ENCODE results near the gene SLC10A2.

SLC10A2 gene

DNA sequence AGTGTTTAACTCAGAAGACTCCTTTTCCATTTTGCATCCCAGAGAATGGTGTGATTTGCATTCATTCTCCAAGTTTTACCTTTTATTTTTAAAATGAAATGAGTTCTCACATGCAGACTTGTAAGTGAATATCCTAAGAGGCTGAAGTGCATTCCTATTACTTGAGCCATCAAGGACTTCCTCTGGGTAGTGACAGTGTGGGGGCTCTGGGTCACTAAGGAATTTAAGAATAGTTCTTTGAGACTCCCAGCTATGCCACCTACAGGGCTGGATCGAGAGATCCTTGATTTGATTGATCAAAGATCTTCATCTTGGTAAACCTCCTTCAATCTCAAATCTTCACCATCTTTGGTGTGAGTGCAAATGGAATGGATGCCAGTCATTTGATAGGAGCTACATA lies 36.3 kb upstream of the SLC10A2 start:
- Histone ChIP-seq H2BK12ac (ENCODE audit: low read length) (no peak overlapping the region), H3K14ac (ENCODE audit: low read length) (no peak overlapping the region), H4K91ac (ENCODE audit: low read depth, low read length) (no peak overlapping the region), H3K9ac (ENCODE audit: low read length) (no peak overlapping the region), H3K27ac (ENCODE audit: low read depth, low read length) (no peak overlapping the region), H2AFZ (ENCODE audit: insufficient read depth, low read length, poor library complexity) (no peak overlapping the region), H2BK120ac (ENCODE audit: insufficient read depth, low read length, poor library complexity) (no peak overlapping the region), H3K36me3 (ENCODE audit: control insufficient read depth in 1 of 2, insufficient read depth in 2 of 2, low read length in 2 of 2) (no peaks in the 10 kb centered on the region), H3K27me3 (ENCODE audit: insufficient read depth, low read length) (no peaks in the 10 kb centered on the region), H3K4ac (ENCODE audit: low read depth, low read length) (no peak overlapping the region), H3K4me1 (ENCODE audit: control insufficient read depth in 1 of 2, insufficient read depth in 2 of 2, low read length in 2 of 2) (peaks cover 0 to 4% of the 10 kb centered on the region in 2 experiments), H3K9me3 (ENCODE audit: insufficient read depth, low read depth, low read length) (no peaks in the 10 kb centered on the region), H2AK5ac (ENCODE audit: low read length) (no peak overlapping the region), H3K79me2 (ENCODE audit: control insufficient read depth, insufficient read depth, low read length, poor library complexity) (no peaks in the 10 kb centered on the region), H3K79me1 (ENCODE audit: low read length) (no peaks in the 10 kb centered on the region), H3K23ac (ENCODE audit: low read length) (no peak overlapping the region), H3K4me3 (ENCODE audit: low read depth, low read length) (no peak overlapping the region), H3K18ac (ENCODE audit: low read length) (no peak overlapping the region), H2BK5ac (ENCODE audit: low read depth, low read length, poor library complexity) (no peak overlapping the region), H3K4me2 (ENCODE audit: low read length) (no peak overlapping the region), H4K8ac (ENCODE audit: low read depth, low read length) (no peak overlapping the region), H4K12ac (ENCODE audit: low read depth, low read length) (no peak overlapping the region)
- WGBS (ENCODE audit: extremely low coverage, insufficient coverage, insufficient read length), result no CpG with 5 or more reads among the region's 1 CpG
- no peak for DNase-seq

- DNase-seq, result peak in 1 of 2 donors; percentile 19
Observed at GRCh38 chr13:103101901-103102300, 35.7 kb upstream of the SLC10A2 start.

DNA sequence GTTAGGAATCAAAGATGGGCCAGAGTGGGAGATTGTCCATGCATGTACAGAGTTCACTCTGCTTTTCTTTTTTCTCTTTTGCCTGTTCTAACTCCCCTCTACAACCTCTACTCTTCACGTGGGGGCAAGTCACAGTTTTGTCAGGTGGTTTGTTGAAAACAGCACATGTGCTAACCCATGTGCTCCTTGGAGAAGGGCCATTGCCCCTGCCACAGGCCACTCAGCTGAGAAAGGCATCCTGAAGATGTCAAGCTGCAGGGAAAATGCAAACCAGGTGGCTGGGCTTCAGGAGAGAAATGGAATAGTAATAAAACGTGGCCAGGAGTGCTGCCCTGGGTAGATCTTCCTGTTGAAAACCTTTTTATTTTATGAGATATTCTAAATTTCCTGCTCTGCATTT lies 35.3 kb upstream of the SLC10A2 start:
- Histone ChIP-seq H3K4me3 (ENCODE audit: low read depth, low read length) (no peak overlapping the region), H3K4me1 (ENCODE audit: control insufficient read depth in 1 of 2, insufficient read depth in 2 of 2, low read length in 2 of 2) (peaks cover 0 to 4% of the 10 kb centered on the region in 2 experiments), H3K36me3 (ENCODE audit: control insufficient read depth in 1 of 2, insufficient read depth in 2 of 2, low read length in 2 of 2) (no peaks in the 10 kb centered on the region), H3K4me2 (ENCODE audit: low read length) (no peak overlapping the region), H2BK120ac (ENCODE audit: insufficient read depth, low read length, poor library complexity) (no peak overlapping the region), H3K9ac (ENCODE audit: low read length) (no peak overlapping the region), H4K91ac (ENCODE audit: low read depth, low read length) (no peak overlapping the region), H3K9me3 (ENCODE audit: insufficient read depth, low read depth, low read length) (no peaks in the 10 kb centered on the region), H2BK5ac (ENCODE audit: low read depth, low read length, poor library complexity) (no peak overlapping the region), H3K27me3 (ENCODE audit: insufficient read depth, low read length) (no peaks in the 10 kb centered on the region), H3K23ac (ENCODE audit: low read length) (no peak overlapping the region), H2AK5ac (ENCODE audit: low read length) (no peak overlapping the region), H3K4ac (ENCODE audit: low read depth, low read length) (no peak overlapping the region), H4K8ac (ENCODE audit: low read depth, low read length) (no peak overlapping the region), H3K79me1 (ENCODE audit: low read length) (no peaks in the 10 kb centered on the region), H3K27ac (ENCODE audit: low read depth, low read length) (no peak overlapping the region), H3K18ac (ENCODE audit: low read length) (no peak overlapping the region), H2AFZ (ENCODE audit: insufficient read depth, low read length, poor library complexity) (no peak overlapping the region), H2BK12ac (ENCODE audit: low read length) (no peak overlapping the region), H3K14ac (ENCODE audit: low read length) (no peak overlapping the region), H4K12ac (ENCODE audit: low read depth, low read length) (no peak overlapping the region), H3K79me2 (ENCODE audit: control insufficient read depth, insufficient read depth, low read length, poor library complexity) (no peaks in the 10 kb centered on the region)
- DNase-seq, result no peak
- whole genome bisulfite sequencing (ENCODE audit: extremely low coverage, insufficient coverage, insufficient read length), result no CpG with 5 or more reads among the region's 2 CpGs

More at GRCh38 chr13:103101901-103102300, 35.7 kb upstream of the SLC10A2 start:
- Histone ChIP-seq H3K4me2 (ENCODE audit: low read length) (no peak overlapping the region), H3K23ac (ENCODE audit: low read length) (no peak overlapping the region), H4K12ac (ENCODE audit: low read depth, low read length) (no peak overlapping the region), H3K4me1 (ENCODE audit: control insufficient read depth in 1 of 2, insufficient read depth in 2 of 2, low read length in 2 of 2) (peaks cover 0 to 4% of the 10 kb centered on the region in 2 experiments), H2BK120ac (ENCODE audit: insufficient read depth, low read length, poor library complexity) (no peak overlapping the region), H3K4me3 (ENCODE audit: low read depth, low read length) (no peak overlapping the region), H3K4ac (ENCODE audit: low read depth, low read length) (no peak overlapping the region), H3K9ac (ENCODE audit: low read length) (no peak overlapping the region), H4K91ac (ENCODE audit: low read depth, low read length) (no peak overlapping the region), H3K79me2 (ENCODE audit: control insufficient read depth, insufficient read depth, low read length, poor library complexity) (no peaks in the 10 kb centered on the region), H2AK5ac (ENCODE audit: low read length) (no peak overlapping the region), H2AFZ (ENCODE audit: insufficient read depth, low read length, poor library complexity) (no peak overlapping the region), H3K27me3 (ENCODE audit: insufficient read depth, low read length) (no peaks in the 10 kb centered on the region), H3K9me3 (ENCODE audit: insufficient read depth, low read depth, low read length) (no peaks in the 10 kb centered on the region), H2BK12ac (ENCODE audit: low read length) (no peak overlapping the region), H2BK5ac (ENCODE audit: low read depth, low read length, poor library complexity) (no peak overlapping the region), H3K36me3 (ENCODE audit: control insufficient read depth in 1 of 2, insufficient read depth in 2 of 2, low read length in 2 of 2) (no peaks in the 10 kb centered on the region), H3K27ac (ENCODE audit: low read depth, low read length) (no peak overlapping the region), H3K79me1 (ENCODE audit: low read length) (no peaks in the 10 kb centered on the region), H3K14ac (ENCODE audit: low read length) (no peak overlapping the region), H3K18ac (ENCODE audit: low read length) (no peak overlapping the region), H4K8ac (ENCODE audit: low read depth, low read length) (no peak overlapping the region)
- no CpG with 5 or more reads among the region's 7 CpGs for WGBS (ENCODE audit: extremely low coverage, insufficient coverage, insufficient read length)

DNA sequence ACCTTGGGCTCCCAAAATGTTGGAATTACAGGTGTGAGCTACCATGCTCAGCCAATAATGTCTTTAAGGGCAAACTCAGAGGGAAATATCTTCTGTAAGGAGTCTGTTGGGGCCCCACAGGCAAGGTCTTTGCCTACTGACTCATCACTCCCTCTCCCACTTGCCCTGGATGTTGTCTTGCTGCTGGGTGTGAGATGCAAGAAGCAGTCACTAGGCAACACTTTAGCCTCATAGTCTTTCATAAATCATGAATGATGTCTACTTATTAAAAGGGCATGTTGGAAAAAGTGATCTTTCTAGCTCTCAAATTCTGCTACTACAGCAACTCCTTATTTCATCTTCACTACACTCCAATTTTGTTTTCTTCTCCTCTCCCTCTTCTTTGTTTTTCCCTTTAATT lies 34.6 kb upstream of the SLC10A2 start:
- Histone ChIP-seq H3K4me2 (ENCODE audit: low read length) (no peak overlapping the region), H3K79me2 (ENCODE audit: control insufficient read depth, insufficient read depth, low read length, poor library complexity) (no peaks in the 10 kb centered on the region), H2BK120ac (ENCODE audit: insufficient read depth, low read length, poor library complexity) (no peak overlapping the region), H4K91ac (ENCODE audit: low read depth, low read length) (no peak overlapping the region), H2AK5ac (ENCODE audit: low read length) (no peak overlapping the region), H2AFZ (ENCODE audit: insufficient read depth, low read length, poor library complexity) (no peak overlapping the region), H3K14ac (ENCODE audit: low read length) (no peak overlapping the region), H3K27ac (ENCODE audit: low read depth, low read length) (no peak overlapping the region), H2BK5ac (ENCODE audit: low read depth, low read length, poor library complexity) (no peak overlapping the region), H3K4ac (ENCODE audit: low read depth, low read length) (no peak overlapping the region), H3K18ac (ENCODE audit: low read length) (no peak overlapping the region), H3K9ac (ENCODE audit: low read length) (no peak overlapping the region), H3K9me3 (ENCODE audit: insufficient read depth, low read depth, low read length) (no peaks in the 10 kb centered on the region), H3K4me1 (ENCODE audit: control insufficient read depth in 1 of 2, insufficient read depth in 2 of 2, low read length in 2 of 2) (peaks cover 0 to 4% of the 10 kb centered on the region in 2 experiments), H3K27me3 (ENCODE audit: insufficient read depth, low read length) (no peaks in the 10 kb centered on the region), H3K79me1 (ENCODE audit: low read length) (no peaks in the 10 kb centered on the region), H3K4me3 (ENCODE audit: low read depth, low read length) (no peak overlapping the region), H2BK12ac (ENCODE audit: low read length) (no peak overlapping the region), H3K23ac (ENCODE audit: low read length) (no peak overlapping the region), H4K8ac (ENCODE audit: low read depth, low read length) (no peak overlapping the region), H4K12ac (ENCODE audit: low read depth, low read length) (no peak overlapping the region), H3K36me3 (ENCODE audit: control insufficient read depth in 1 of 2, insufficient read depth in 2 of 2, low read length in 2 of 2) (no peaks in the 10 kb centered on the region)
- DNase-seq, result no peak
